Astrocyte of the hippocampus (primary cell): ENCODE measurements around the gene ZG16.

ENCODE experiments used
- DNase-seq: peaks from one replicate; pipeline ENCODE4 v3.0.0; 2011; ENCODE audit warnings: low read depth, low spot score

ZG16 gene

DNA sequence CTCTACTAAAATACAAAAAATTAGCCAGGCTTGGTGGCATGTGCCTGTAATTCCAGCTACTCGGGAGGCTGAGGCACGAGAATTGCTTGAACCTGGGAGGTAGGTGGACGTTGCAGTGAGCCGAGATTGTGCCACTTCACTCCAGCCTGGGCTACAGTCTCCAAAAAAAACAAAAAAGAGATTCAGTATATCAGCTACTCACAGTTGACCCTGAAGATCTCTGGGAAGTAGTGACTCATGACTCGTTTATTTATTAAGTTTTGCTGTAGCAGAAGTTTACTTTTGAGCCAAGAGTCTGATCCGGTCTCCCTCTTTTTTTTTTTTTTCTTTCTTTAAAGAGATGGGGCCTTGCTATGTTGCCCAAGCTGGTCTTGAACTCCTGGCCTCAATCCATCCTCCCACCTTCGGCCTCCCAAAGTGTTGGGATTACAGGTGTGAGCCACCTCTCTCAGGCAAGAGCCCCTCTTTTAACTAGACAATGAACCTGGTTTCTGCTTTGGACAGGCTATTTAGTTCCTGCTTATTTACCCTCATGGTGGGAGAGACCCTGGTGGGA lies 46.6 kb downstream of the ZG16 start:
- DNase-seq: peak; percentile 57

- DNase-seq: peak; percentile 80
Measured at GRCh38 chr16:29825145-29826044, 47.3 kb downstream of the ZG16 start.

DNA sequence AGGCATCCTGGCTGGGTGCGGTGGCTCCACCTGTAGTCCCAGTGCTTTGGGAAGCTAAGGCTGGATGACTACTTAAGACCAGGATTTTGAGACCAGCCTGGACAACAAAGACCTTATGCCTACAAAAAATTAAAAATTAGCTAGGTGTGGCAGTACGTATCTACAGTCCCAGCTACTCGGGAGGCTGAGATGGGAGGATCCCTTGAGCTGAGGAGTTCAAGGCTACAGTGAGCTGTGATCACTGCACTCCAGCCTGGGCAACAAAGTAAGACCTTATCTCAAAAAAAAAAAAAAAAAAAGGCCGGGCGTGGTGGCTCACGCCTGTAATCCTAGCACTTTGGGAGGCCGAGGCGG lies 48.3 kb downstream of the ZG16 start:
- DNase-seq: no peak

- DNase-seq: no peak
Measured at GRCh38 chr16:29830774-29831173, 52.7 kb downstream of the ZG16 start.

DNA sequence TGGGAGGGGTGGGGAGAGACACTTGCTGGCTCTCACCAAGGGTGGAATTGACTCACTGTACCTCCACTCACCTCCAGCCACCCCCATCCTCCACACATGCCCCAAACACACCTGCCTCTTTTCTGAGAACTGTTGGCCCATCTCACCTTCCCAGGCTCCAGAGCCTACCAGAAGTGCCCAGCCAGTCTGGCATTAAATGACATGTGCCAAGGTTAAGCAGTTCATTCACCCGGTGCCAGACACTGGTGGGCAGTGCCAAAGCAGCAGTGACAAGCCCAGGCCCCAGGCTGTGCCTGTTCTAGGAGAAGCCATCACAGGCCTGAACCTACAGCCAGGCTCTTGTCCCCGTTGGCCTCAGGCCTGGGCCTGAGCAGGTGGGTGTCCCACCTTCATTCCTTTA lies 53.4 kb downstream of the ZG16 start:
- no peak for DNase-seq
